Keratinocyte (primary cell): Measurements from ENCODE around the gene TIAM1.

Source experiments
- EZH2 ChIP-seq: IDR thresholded peaks from one replicate; pipeline ENCODE4 v1.6.1; 2012; ENCODE audit warnings: inconsistent platforms, mild to moderate bottlenecking, low read length, moderate library complexity
- TF ChIP-seq, protein P1 (sequence below), 3 experiments: IDR thresholded peaks in 1 of 3; conservative IDR thresholded peaks in 1 of 3; optimal IDR thresholded peaks in 1 of 3; 2 replicates in 2 of 3; 3 replicates in 1 of 3; pipeline versions ENCODE3 to v1.5.1; 2011; ENCODE audit warnings: low read length in 3 of 3, mild to moderate bottlenecking in 3 of 3, moderate library complexity in 2 of 3, control low read depth in 1 of 3, inconsistent platforms in 1 of 3; ENCODE audit not compliant: insufficient read depth in 2 of 3; ENCODE audit errors: extremely low read depth in 1 of 3

- TF ChIP-seq, protein P1, sequence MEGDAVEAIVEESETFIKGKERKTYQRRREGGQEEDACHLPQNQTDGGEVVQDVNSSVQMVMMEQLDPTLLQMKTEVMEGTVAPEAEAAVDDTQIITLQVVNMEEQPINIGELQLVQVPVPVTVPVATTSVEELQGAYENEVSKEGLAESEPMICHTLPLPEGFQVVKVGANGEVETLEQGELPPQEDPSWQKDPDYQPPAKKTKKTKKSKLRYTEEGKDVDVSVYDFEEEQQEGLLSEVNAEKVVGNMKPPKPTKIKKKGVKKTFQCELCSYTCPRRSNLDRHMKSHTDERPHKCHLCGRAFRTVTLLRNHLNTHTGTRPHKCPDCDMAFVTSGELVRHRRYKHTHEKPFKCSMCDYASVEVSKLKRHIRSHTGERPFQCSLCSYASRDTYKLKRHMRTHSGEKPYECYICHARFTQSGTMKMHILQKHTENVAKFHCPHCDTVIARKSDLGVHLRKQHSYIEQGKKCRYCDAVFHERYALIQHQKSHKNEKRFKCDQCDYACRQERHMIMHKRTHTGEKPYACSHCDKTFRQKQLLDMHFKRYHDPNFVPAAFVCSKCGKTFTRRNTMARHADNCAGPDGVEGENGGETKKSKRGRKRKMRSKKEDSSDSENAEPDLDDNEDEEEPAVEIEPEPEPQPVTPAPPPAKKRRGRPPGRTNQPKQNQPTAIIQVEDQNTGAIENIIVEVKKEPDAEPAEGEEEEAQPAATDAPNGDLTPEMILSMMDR (optimal IDR thresholded peaks at IDR 0.05 in 1 of 3, IDR thresholded peaks at IDR 0.05 in 1 of 3, conservative IDR thresholded peaks at IDR 0.05 in 1 of 3; ENCODE audit: extremely low read depth in 1 of 3, insufficient read depth in 2 of 3, low read length in 3 of 3), result no peak
- TF ChIP-seq EZH2, result no peak
Observed at GRCh38 chr21:31316072-31316471, 28.0 kb downstream of the TIAM1 start.
